Neural progenitor cell (in vitro differentiated cells): ENCODE results near the gene RUNX3. TPM values are rescaled to one million over a fixed set of nuclear protein-coding genes. Genes with fewer than 3 reads are reported as not detected.

Experiments used
- DNase-seq: peaks from one replicate; pipeline ENCODE4 v3.0.0-alpha.2; 2016; ENCODE audit warnings: low spot score
- H2AFZ ChIP-seq: fragments of 200-600 bp; sonication (generic); replicated peaks from 2 replicates; pipeline ENCODE4 v1.6.1; 2016; ENCODE audit warnings: antibody characterized with exemption
- H3F3A ChIP-seq: fragments of 200-600 bp; sonication (generic); 2 replicates; pipeline ENCODE4 v1.6.1; 2016; ENCODE audit warnings: antibody characterized with exemption, low read depth
- H3K27ac ChIP-seq: fragments of 200-600 bp; sonication (generic); 2 replicates; pipeline ENCODE4 v1.5.1; 2016; ENCODE audit warnings: mild to moderate bottlenecking
- H3K27me3 ChIP-seq: fragments of 200-600 bp; sonication (generic); 2 replicates; pipeline ENCODE4 v1.6.1; 2016; ENCODE audit warnings: mild to moderate bottlenecking, moderate library complexity
- H3K36me3 ChIP-seq: fragments of 200-600 bp; sonication (generic); 2 replicates; pipeline ENCODE4 v1.5.1; 2016
- H3K4me1 ChIP-seq: fragments of 200-600 bp; sonication (generic); 2 replicates; pipeline ENCODE4 v1.6.1; 2016; ENCODE audit warnings: mixed run types
- H3K4me2 ChIP-seq: fragments of 200-600 bp; sonication (generic); 2 replicates; pipeline ENCODE4 v1.6.1; 2016
- H3K4me3 ChIP-seq: fragments of 200-600 bp; sonication (generic); 2 replicates; pipeline ENCODE4 v1.5.1; 2016
- H3K79me2 ChIP-seq: fragments of 200-600 bp; sonication (generic); 2 replicates; pipeline ENCODE4 v1.6.1; 2016; ENCODE audit warnings: low read depth
- H3K9ac ChIP-seq: fragments of 200-600 bp; sonication (generic); 2 replicates; pipeline ENCODE4 v1.6.1; 2016
- H3K9me3 ChIP-seq: fragments of 200-600 bp; sonication (generic); 2 replicates; pipeline ENCODE4 v1.5.1; 2016; ENCODE audit warnings: low read depth
- H4K20me1 ChIP-seq: fragments of 200-600 bp; sonication (generic); 2 replicates; pipeline ENCODE4 v1.6.1; 2016; ENCODE audit warnings: low read depth
- H3K27ac Mint-ChIP-seq: 3 replicates; pipeline ENCODE4 v1.8.0; 2021; ENCODE audit warnings: mixed read lengths
- H3K27me3 Mint-ChIP-seq: 2 replicates; pipeline ENCODE4 v1.8.0; 2022; ENCODE audit warnings: low read depth, mild to moderate bottlenecking, inconsistent platforms, moderate library complexity, mixed read lengths; ENCODE audit not compliant: insufficient read depth
- H3K36me3 Mint-ChIP-seq: 3 replicates; pipeline ENCODE4 v1.8.0; 2021; ENCODE audit warnings: mixed read lengths
- H3K4me1 Mint-ChIP-seq: 3 replicates; pipeline ENCODE4 v1.8.0; 2021; ENCODE audit warnings: mixed read lengths
- H3K4me3 Mint-ChIP-seq: 3 replicates; pipeline ENCODE4 v1.8.0; 2021; ENCODE audit warnings: mild to moderate bottlenecking, moderate library complexity, mixed read lengths
- H3K9me3 Mint-ChIP-seq: 3 replicates; pipeline ENCODE4 v1.8.0; 2020; ENCODE audit warnings: mixed read lengths
- CTCF ChIP-seq: fragments of 200-600 bp; sonication (generic); IDR thresholded peaks from 2 replicates; pipeline ENCODE4 v1.5.1; 2017; ENCODE audit warnings: antibody characterized with exemption, mild to moderate bottlenecking
- EZH2 ChIP-seq: fragments of 200-600 bp; sonication (generic); IDR thresholded peaks from 2 replicates; pipeline ENCODE4 v1.6.1; 2017; ENCODE audit warnings: antibody characterized with exemption, mild to moderate bottlenecking, moderate library complexity
- EZH2phosphoT487 ChIP-seq: fragments of 200-600 bp; sonication (generic); IDR thresholded peaks from 2 replicates; pipeline ENCODE4 v1.6.1; 2017; ENCODE audit warnings: antibody characterized with exemption
- total RNA-seq: library from RNA; depleted of rRNA; stranded (reverse); fragments of >200 nt; gene quantifications from 2 replicates; pipeline ENCODE4 v1.2.3, GENCODE V29; 2015; ENCODE audit warnings: low replicate concordance

The RUNX3 gene
- total RNA-seq, 1 donor from 2014 or later = not detected

GRCh38 chr1:24895511-24895910 lies 34.6 kb downstream of the RUNX3 start:
- H3K4me1 Mint-ChIP-seq = no peaks in the 10 kb centered on the region
- H3K9me3 ChIP-seq = no peaks in the 10 kb centered on the region
- peaks cover 17% of the 10 kb centered on the region for H3K9me3 Mint-ChIP-seq

GRCh38 chr1:24894002-24894401 lies 36.1 kb downstream of the RUNX3 start:
- no peaks in the 10 kb centered on the region for H3K36me3 ChIP-seq
- H3K27me3 ChIP-seq = no peaks in the 10 kb centered on the region
- peaks cover 2% of the 10 kb centered on the region for H3K36me3 Mint-ChIP-seq

More at GRCh38 chr1:24895511-24895910, 34.6 kb downstream of the RUNX3 start:
- no peak for DNase-seq
- Histone ChIP-seq H3K36me3 (no peaks in the 10 kb centered on the region), H3K79me2 (no peaks in the 10 kb centered on the region), H3K9ac (no peak overlapping the region), H3F3A (no peaks in the 10 kb centered on the region), H3K4me3 (no peak overlapping the region), H3K4me2 (no peak overlapping the region), H3K27me3 (no peaks in the 10 kb centered on the region), H3K27ac (no peak overlapping the region), H4K20me1 (no peaks in the 10 kb centered on the region), H2AFZ (no peak overlapping the region), H3K4me1 (no peaks in the 10 kb centered on the region)
- H3K4me3 Mint-ChIP-seq = no peak overlapping the region
- TF ChIP-seq EZH2phosphoT487 = no peak
- no peak for TF ChIP-seq CTCF
- peaks cover 3% of the 10 kb centered on the region for H3K27me3 Mint-ChIP-seq
- peaks cover 2% of the 10 kb centered on the region for H3K36me3 Mint-ChIP-seq
- H3K27ac Mint-ChIP-seq = no peak overlapping the region

GRCh38 chr1:24893431-24893830 lies 36.6 kb downstream of the RUNX3 start:
- no peaks in the 10 kb centered on the region for H3K79me2 ChIP-seq
- no peak overlapping the region for H2AFZ ChIP-seq
- no peak overlapping the region for H3K9ac ChIP-seq
- H3K9me3 ChIP-seq = no peaks in the 10 kb centered on the region
- H3F3A ChIP-seq = no peaks in the 10 kb centered on the region
- no peaks in the 10 kb centered on the region for H3K36me3 ChIP-seq
- Mint-ChIP-seq H3K4me1 (no peaks in the 10 kb centered on the region), H3K4me3 (no peak overlapping the region), H3K9me3 (peaks cover 22% of the 10 kb centered on the region), H3K27me3 (peaks cover 7% of the 10 kb centered on the region), H3K36me3 (peaks cover 2% of the 10 kb centered on the region), H3K27ac (no peak overlapping the region)
- no peak overlapping the region for H3K27ac ChIP-seq
- no peak for TF ChIP-seq EZH2
- TF ChIP-seq EZH2phosphoT487 = no peak
- no peak for TF ChIP-seq CTCF
- no peak for DNase-seq
- no peaks in the 10 kb centered on the region for H3K27me3 ChIP-seq
- H3K4me3 ChIP-seq = no peak overlapping the region
- no peaks in the 10 kb centered on the region for H3K4me1 ChIP-seq
- no peaks in the 10 kb centered on the region for H4K20me1 ChIP-seq
- H3K4me2 ChIP-seq = no peak overlapping the region

More at GRCh38 chr1:24894002-24894401, 36.1 kb downstream of the RUNX3 start:
- Mint-ChIP-seq H3K4me1 (no peaks in the 10 kb centered on the region), H3K27ac (no peak overlapping the region), H3K4me3 (no peak overlapping the region), H3K9me3 (peaks cover 22% of the 10 kb centered on the region), H3K27me3 (peaks cover 9% of the 10 kb centered on the region)
- Histone ChIP-seq H3K79me2 (no peaks in the 10 kb centered on the region), H3K27ac (no peak overlapping the region), H3K9me3 (no peaks in the 10 kb centered on the region), H3K4me1 (no peaks in the 10 kb centered on the region), H2AFZ (no peak overlapping the region), H3K4me2 (no peak overlapping the region), H3K9ac (no peak overlapping the region), H4K20me1 (no peaks in the 10 kb centered on the region), H3K4me3 (no peak overlapping the region), H3F3A (no peaks in the 10 kb centered on the region)
- DNase-seq = no peak
- TF ChIP-seq EZH2phosphoT487 (no peak), EZH2 (no peak), CTCF (no peak)
